Measurements from ENCODE around the gene ELF1.
"Not testable (repeated sequence)": the region's sequence is repeated elsewhere in the genome, so short reads cannot be mapped to it uniquely, and the experiment has no call there.

GRCh38 chr13:40919901-40920300, 99.2 kb downstream of the ELF1 start:
- TF ChIP-seq, protein P1, sequence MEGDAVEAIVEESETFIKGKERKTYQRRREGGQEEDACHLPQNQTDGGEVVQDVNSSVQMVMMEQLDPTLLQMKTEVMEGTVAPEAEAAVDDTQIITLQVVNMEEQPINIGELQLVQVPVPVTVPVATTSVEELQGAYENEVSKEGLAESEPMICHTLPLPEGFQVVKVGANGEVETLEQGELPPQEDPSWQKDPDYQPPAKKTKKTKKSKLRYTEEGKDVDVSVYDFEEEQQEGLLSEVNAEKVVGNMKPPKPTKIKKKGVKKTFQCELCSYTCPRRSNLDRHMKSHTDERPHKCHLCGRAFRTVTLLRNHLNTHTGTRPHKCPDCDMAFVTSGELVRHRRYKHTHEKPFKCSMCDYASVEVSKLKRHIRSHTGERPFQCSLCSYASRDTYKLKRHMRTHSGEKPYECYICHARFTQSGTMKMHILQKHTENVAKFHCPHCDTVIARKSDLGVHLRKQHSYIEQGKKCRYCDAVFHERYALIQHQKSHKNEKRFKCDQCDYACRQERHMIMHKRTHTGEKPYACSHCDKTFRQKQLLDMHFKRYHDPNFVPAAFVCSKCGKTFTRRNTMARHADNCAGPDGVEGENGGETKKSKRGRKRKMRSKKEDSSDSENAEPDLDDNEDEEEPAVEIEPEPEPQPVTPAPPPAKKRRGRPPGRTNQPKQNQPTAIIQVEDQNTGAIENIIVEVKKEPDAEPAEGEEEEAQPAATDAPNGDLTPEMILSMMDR (IDR thresholded peaks at IDR 0.05): not testable (repeated sequence)
- TF ChIP-seq POLR2AphosphoS5 (IDR thresholded peaks at IDR 0.05; ENCODE audit: low read depth, low read length); REST (IDR thresholded peaks at IDR 0.05; ENCODE audit: insufficient read depth in 1 of 2, low read depth in 2 of 2, low read length in 1 of 2): not testable (repeated sequence)

All from Panc1 (cell line).